Kasumi-1 (cell line): ENCODE results near the gene TGFB1I1.
"Not testable (repeated sequence)": the region's sequence is repeated elsewhere in the genome, so short reads cannot be mapped to it uniquely, and the experiment has no call there.

Experiments
- DNase-seq, 2 experiments: peaks; one replicate each; lab custom pipeline; 2025; lab: John Stamatoyannopoulos, UW

TGFB1I1 gene

DNA sequence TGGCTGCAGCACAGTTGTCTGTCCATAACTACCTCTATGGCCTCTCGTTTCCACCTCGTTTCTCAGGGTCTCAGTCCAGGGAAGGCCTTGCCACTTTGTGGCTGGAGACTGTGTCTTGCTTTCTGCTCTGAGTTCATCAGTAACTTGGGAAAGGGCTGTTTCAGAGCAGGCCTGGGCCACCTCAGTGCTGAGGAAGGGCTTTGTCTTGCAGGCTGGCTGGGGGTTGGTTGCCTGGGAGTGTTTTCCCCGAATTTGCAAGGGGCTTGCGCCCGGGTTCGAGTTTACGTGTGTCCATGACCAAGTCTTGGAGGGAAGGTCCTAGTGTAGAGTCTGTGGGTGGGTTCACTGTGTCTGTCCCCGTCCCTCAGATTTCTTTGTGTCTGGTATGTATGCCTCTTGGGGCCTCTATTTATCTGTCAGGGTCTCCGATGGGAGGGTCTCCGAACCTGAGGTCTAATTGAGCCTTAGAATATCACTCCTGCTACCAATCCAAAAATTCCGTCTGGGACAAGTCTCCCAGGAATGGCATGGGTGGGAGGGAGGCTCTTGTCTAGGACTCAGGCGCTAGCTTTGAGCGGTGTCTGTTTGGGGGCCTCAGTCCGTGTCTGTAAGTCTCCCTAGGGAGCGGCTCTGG lies 594 bp upstream of the TGFB1I1 start:
- DNase-seq = no peak

DNA sequence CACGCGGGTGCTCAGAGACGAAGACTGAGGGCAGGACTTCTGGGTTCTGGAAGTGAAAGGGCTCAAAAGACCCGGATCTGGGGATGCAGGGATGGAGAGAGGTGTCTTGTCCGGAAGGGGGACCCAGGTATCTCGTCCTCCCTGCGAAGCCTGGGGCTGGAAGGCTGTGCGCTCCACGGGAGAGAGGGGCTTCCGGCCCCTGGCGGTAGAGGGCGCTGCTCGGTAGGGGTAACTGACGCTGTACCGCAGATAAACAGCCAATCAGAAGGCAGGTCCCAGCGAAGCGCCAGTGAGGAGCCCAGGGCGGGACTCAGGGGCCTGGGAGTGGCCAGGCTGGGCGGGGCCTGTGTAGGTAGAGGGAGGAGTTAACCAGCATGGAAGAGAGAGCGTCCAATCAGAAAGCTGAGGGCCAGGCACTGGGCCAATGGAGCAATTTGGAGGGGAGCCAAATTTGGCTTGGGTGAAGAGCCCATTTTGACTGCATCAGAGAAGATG lies 804 bp downstream of the TGFB1I1 start:
- DNase-seq = peak; percentile 76 to 81

GRCh38 chr16:31473264-31473984 lies 1.5 kb downstream of the TGFB1I1 start:
- no peak for DNase-seq

GRCh38 chr16:31474173-31474714 lies 2.3 kb downstream of the TGFB1I1 start:
- DNase-seq = no peak

GRCh38 chr16:31474773-31475738 lies 3.1 kb downstream of the TGFB1I1 start:
- no peak for DNase-seq

GRCh38 chr16:31475946-31476302 lies 4.0 kb downstream of the TGFB1I1 start:
- no peak for DNase-seq

- peak; percentile 29 to 47 for DNase-seq
These were observed 4.6 kb downstream of the TGFB1I1 start for GRCh38 chr16:31476303-31477219.

- peak; percentile 39 to 47 for DNase-seq
These were observed 5.6 kb downstream of the TGFB1I1 start for GRCh38 chr16:31477220-31478216.

DNA sequence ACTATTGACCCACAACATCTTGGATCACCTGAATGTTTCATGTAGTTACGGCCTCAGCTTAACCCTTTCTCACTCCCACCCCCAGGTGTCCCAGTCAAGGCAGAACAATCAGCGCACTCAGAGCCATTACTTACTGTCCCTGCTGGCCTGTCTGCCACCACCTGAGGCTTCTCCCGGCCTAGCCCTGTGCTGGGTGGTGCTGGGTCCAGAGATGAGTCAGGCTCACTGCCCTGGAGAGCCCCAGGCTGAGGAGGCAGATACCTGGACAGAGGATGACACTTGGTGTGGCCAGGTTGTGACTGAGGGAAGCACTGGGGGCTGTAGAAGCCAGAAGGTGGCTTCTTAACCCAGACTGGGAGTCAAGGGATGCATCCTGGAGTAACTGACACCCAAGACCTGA lies 7.0 kb downstream of the TGFB1I1 start:
- no peak for DNase-seq

DNA sequence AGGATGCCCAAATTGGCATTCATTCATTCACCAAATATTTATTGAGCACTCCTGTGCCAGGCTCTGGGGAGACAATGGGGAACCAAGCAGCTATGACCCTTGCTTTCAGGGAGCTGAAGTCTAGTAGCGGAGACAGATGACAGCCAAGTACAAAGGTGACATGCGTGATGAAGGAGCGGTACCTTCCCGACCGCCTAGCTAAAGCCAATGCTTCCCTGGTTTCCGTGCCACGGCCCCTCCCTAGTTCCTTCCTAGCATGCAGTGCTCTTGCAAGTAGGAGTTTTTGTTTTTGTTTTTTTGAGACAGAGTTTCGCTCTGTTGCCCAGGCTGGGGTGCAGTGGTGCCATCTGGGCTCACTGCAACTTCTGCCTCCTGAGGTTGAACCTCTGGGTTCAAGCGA lies 7.8 kb downstream of the TGFB1I1 start:
- no peak for DNase-seq

- DNase-seq = no peak
These were observed 9.0 kb downstream of the TGFB1I1 start for GRCh38 chr16:31480851-31481536.

- DNase-seq = no peak
These were observed 11.1 kb downstream of the TGFB1I1 start, which contains the start of gene SLC5A2 for GRCh38 chr16:31483081-31483480. Gene SLC5A2, plus strand, starts transcription at chr16:31483123. Its CDS starts 14 bp downstream, at chr16:31483137.

- not testable (repeated sequence) for DNase-seq
These were observed 12.1 kb downstream of the TGFB1I1 start for GRCh38 chr16:31484048-31484447.

GRCh38 chr16:31484491-31485171 lies 12.7 kb downstream of the TGFB1I1 start:
- no peak for DNase-seq

DNA sequence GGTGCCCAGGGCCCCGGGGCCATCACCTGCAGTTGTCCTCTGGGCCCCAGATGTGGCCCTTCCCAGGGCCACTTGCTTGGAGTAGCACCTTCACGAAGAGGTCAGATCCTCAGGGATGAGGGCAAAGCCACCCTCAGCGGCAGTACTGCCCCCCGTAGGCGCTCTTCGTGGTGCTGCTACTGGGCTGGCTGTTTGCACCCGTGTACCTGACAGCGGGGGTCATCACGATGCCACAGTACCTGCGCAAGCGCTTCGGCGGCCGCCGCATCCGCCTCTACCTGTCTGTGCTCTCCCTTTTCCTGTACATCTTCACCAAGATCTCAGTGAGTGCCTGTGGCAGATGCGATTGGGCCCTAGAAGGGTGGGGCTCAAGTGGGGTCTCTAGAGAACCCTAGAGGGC lies 13.6 kb downstream of the TGFB1I1 start:
- DNase-seq = no peak

GRCh38 chr16:31486045-31486444 lies 14.1 kb downstream of the TGFB1I1 start:
- no peak for DNase-seq

GRCh38 chr16:31487071-31487719 lies 15.2 kb downstream of the TGFB1I1 start:
- no peak for DNase-seq
